HEK293 (cell line): ENCODE results near the gene CDH23.

Experiments used
- CTCF ChIA-PET: fragments of 350-600 bp; formaldehyde crosslinking; extraction: SDS; loops from one replicate; lab custom pipeline; 2021; ENCODE audit warnings: antibody characterized with exemption; lab: Yijun Ruan, JAX
- POLR2A ChIA-PET: fragments of 300-600 bp; formaldehyde crosslinking; extraction: SDS; loops from one replicate; lab custom pipeline; 2020; ENCODE audit warnings: antibody characterized with exemption, inconsistent platforms; lab: Yijun Ruan, JAX
- H3K27ac ChIP-seq: fragments of 200-500 bp; sonication (Bioruptor generic); 2 replicates; pipeline ENCODE4 v1.5.1; 2014; ENCODE audit warnings: low read depth, low read length, control low read depth, inconsistent platforms; ENCODE audit errors: extremely low read depth
- H3K36me3 ChIP-seq, 2 experiments: fragments of 200-500 bp in 1 of 2; sonication (Bioruptor generic) in 1 of 2; 1 replicate in 1 of 2; 2 replicates in 1 of 2; pipeline ENCODE4 v1.5.1; 2014 to 2017; ENCODE audit warnings: inconsistent platforms in 2 of 2, low read length in 2 of 2; ENCODE audit not compliant: control insufficient read depth in 2 of 2, insufficient read depth in 1 of 2
- H3K4me1 ChIP-seq: fragments of 200-500 bp; sonication (Bioruptor generic); 2 replicates; pipeline ENCODE4 v1.5.1; 2014; ENCODE audit warnings: mild to moderate bottlenecking, low read length, inconsistent platforms; ENCODE audit not compliant: control insufficient read depth, insufficient read depth
- H3K4me3 ChIP-seq: 2 replicates; pipeline ENCODE4 v1.5.1; 2011; ENCODE audit warnings: low read depth, mild to moderate bottlenecking, control low read depth, low read length, moderate library complexity
- H3K9me3 ChIP-seq: fragments of 200-500 bp; sonication (Bioruptor generic); 2 replicates; pipeline ENCODE4 v1.5.1; 2014; ENCODE audit warnings: low read depth, low read length, inconsistent platforms; ENCODE audit not compliant: control insufficient read depth, insufficient read depth
- PATZ1 ChIP-seq: fragments of 450-650 bp; formaldehyde crosslinking; IDR thresholded peaks from 2 replicates; pipeline ENCODE4 v1.5.1; 2016; ENCODE audit warnings: missing biosample characterization, missing genetic modification characterization
- PRDM6 ChIP-seq: fragments of 450-650 bp; formaldehyde crosslinking; IDR thresholded peaks from 2 replicates; pipeline ENCODE4 v1.5.1; 2017; ENCODE audit warnings: missing biosample characterization, missing genetic modification characterization
- SALL2 ChIP-seq: fragments of 450-650 bp; formaldehyde crosslinking; IDR thresholded peaks from 2 replicates; pipeline ENCODE4 v1.5.0; 2017; ENCODE audit warnings: missing biosample characterization, mild to moderate bottlenecking, missing genetic modification characterization, borderline replicate concordance
- TCF7L2 ChIP-seq: IDR thresholded peaks from 2 replicates; pipeline ENCODE4 v1.6.1; 2011; ENCODE audit warnings: low read depth, mild to moderate bottlenecking, inconsistent platforms, low read length, moderate library complexity, borderline replicate concordance
- ZBTB21 ChIP-seq: fragments of 450-650 bp; formaldehyde crosslinking; IDR thresholded peaks from 2 replicates; pipeline ENCODE4 v1.5.1; 2017; ENCODE audit warnings: missing biosample characterization, missing genetic modification characterization
- ZBTB26 ChIP-seq: fragments of 450-650 bp; formaldehyde crosslinking; optimal IDR thresholded peaks from 2 replicates; pipeline ENCODE3; 2016; ENCODE audit warnings: missing biosample characterization, mild to moderate bottlenecking, missing genetic modification characterization
- ZIC2 ChIP-seq: fragments of 450-650 bp; formaldehyde crosslinking; IDR thresholded peaks from 2 replicates; pipeline ENCODE4 v1.5.1; 2016; ENCODE audit warnings: missing biosample characterization, missing genetic modification characterization
- ZNF169 ChIP-seq: fragments of 450-650 bp; formaldehyde crosslinking; IDR thresholded peaks from 2 replicates; pipeline ENCODE4 v1.5.1; 2016; ENCODE audit warnings: missing biosample characterization, missing genetic modification characterization
- ZNF184 ChIP-seq: fragments of 450-650 bp; IDR thresholded peaks from 2 replicates; pipeline ENCODE4 v1.5.1; 2018; ENCODE audit warnings: missing biosample characterization, mild to moderate bottlenecking, missing genetic modification characterization
- ZNF2 ChIP-seq: fragments of 450-650 bp; formaldehyde crosslinking; IDR thresholded peaks from 2 replicates; pipeline ENCODE4 v1.5.1; 2016; ENCODE audit warnings: missing biosample characterization, missing genetic modification characterization
- ZNF23 ChIP-seq: fragments of 450-650 bp; formaldehyde crosslinking; IDR thresholded peaks from 2 replicates; pipeline ENCODE4 v1.5.1; 2016; ENCODE audit warnings: missing biosample characterization, missing genetic modification characterization, borderline replicate concordance
- ZNF239 ChIP-seq: fragments of 450-650 bp; formaldehyde crosslinking; IDR thresholded peaks from 2 replicates; pipeline ENCODE4 v1.5.1; 2016; ENCODE audit warnings: missing biosample characterization, missing genetic modification characterization
- ZNF26 ChIP-seq: fragments of 450-650 bp; formaldehyde crosslinking; IDR thresholded peaks from 2 replicates; pipeline ENCODE4 v1.5.1; 2016; ENCODE audit warnings: missing biosample characterization, missing genetic modification characterization
- ZNF423 ChIP-seq: fragments of 450-650 bp; formaldehyde crosslinking; IDR thresholded peaks from 2 replicates; pipeline ENCODE4 v1.5.1; 2016; ENCODE audit warnings: missing biosample characterization, missing genetic modification characterization
- ZNF48 ChIP-seq: fragments of 450-650 bp; formaldehyde crosslinking; IDR thresholded peaks from 2 replicates; pipeline ENCODE4 v1.5.1; 2016; ENCODE audit warnings: missing biosample characterization, missing genetic modification characterization
- ZNF510 ChIP-seq: fragments of 450-650 bp; formaldehyde crosslinking; IDR thresholded peaks from 2 replicates; pipeline ENCODE4 v1.5.1; 2018; ENCODE audit warnings: mild to moderate bottlenecking, missing genetic modification characterization, missing biosample characterization; ENCODE audit not compliant: insufficient replicate concordance
- ZNF548 ChIP-seq: fragments of 450-650 bp; formaldehyde crosslinking; IDR thresholded peaks from 2 replicates; pipeline ENCODE4 v1.5.1; 2016; ENCODE audit warnings: missing biosample characterization, missing genetic modification characterization
- ZNF558 ChIP-seq: fragments of 450-650 bp; formaldehyde crosslinking; IDR thresholded peaks from 2 replicates; pipeline ENCODE4 v1.5.1; 2016; ENCODE audit warnings: missing biosample characterization, missing genetic modification characterization
- ZNF76 ChIP-seq: fragments of 450-650 bp; formaldehyde crosslinking; IDR thresholded peaks from 2 replicates; pipeline ENCODE4; 2016; ENCODE audit warnings: low read depth, missing biosample characterization, missing genetic modification characterization, borderline replicate concordance
- ZNF792 ChIP-seq: fragments of 450-650 bp; formaldehyde crosslinking; IDR thresholded peaks from 2 replicates; pipeline ENCODE4 v1.5.1; 2016; ENCODE audit warnings: missing biosample characterization, missing genetic modification characterization
- ZNF830 ChIP-seq: fragments of 450-650 bp; IDR thresholded peaks from 2 replicates; pipeline ENCODE4 v1.5.0; 2018; ENCODE audit warnings: missing biosample characterization, missing genetic modification characterization, low read depth, mild to moderate bottlenecking, moderate library complexity
- ZSCAN18 ChIP-seq: fragments of 450-650 bp; formaldehyde crosslinking; IDR thresholded peaks from 2 replicates; pipeline ENCODE4 v1.5.1; 2016; ENCODE audit warnings: missing biosample characterization, missing genetic modification characterization

The CDH23 gene

GRCh38 chr10:71529207-71529827 lies 132.6 kb downstream of the CDH23 start (continued):
- TF ChIP-seq ZBTB26 (tag by site-specific recombination) (no peak), ZNF423 (tag by site-specific recombination) (no peak), SALL2 (tag by site-specific recombination) (no peak), ZSCAN18 (tag by site-specific recombination) (no peak), ZNF2 (tag by site-specific recombination) (no peak), ZNF76 (tag by site-specific recombination) (no peak)
- TF ChIP-seq, all 188 proteins: peak for 0

- ChIA-PET CTCF (interaction anchor here (1.2 to 1.5 kb wide), 2 partner anchors 11 to 22 kb away, joined by 3 to 4 read pairs; no protein-coding TSS in a partner anchor), POLR2A (no interaction called here)
- no peaks in the 10 kb centered on the region for H3K9me3 ChIP-seq
- TF ChIP-seq ZNF239 (tag by site-specific recombination) (no peak), ZNF792 (tag by site-specific recombination) (no peak), SALL2 (tag by site-specific recombination) (no peak), PRDM6 (no peak), ZNF26 (tag by site-specific recombination) (no peak), ZNF48 (tag by site-specific recombination) (no peak), ZNF510 (no peak), ZBTB21 (tag by site-specific recombination) (no peak), ZNF23 (no peak), PATZ1 (no peak), ZNF169 (tag by site-specific recombination) (no peak), ZNF830 (no peak), ZNF558 (no peak), TCF7L2 (no peak), ZIC2 (tag by site-specific recombination) (no peak), ZNF548 (no peak), ZNF184 (tag by site-specific recombination) (no peak)
- no peak overlapping the region for H3K4me3 ChIP-seq
- H3K4me1 ChIP-seq = no peaks in the 10 kb centered on the region
- no peak overlapping the region for H3K27ac ChIP-seq
- no peaks in the 10 kb centered on the region for H3K36me3 ChIP-seq
Observed at GRCh38 chr10:71530781-71531180, 134.1 kb downstream of the CDH23 start.
